Aorta (tissue), 5 donors: Measurements from ENCODE around the gene P2RY6. TPM values are rescaled to one million over a fixed set of nuclear protein-coding genes. Genes with fewer than 3 reads are reported as not detected.
"Not testable (repeated sequence)": the region's sequence is repeated elsewhere in the genome, so short reads cannot be mapped to it uniquely, and the experiment has no call there.

Experiments
- ATAC-seq: fragments of 200-7000 bp; cut with Tn5 transposase; one replicate; pipeline ENCODE4 v1.9.1; 2022; ENCODE audit warnings: moderate library complexity; ENCODE audit not compliant: low FRiP score
- DNase-seq, 2 donors: peaks; one replicate each; pipeline ENCODE4 v3.0.0-alpha.2; 2020
- H3K27ac ChIP-seq, 2 donors: one replicate each; pipeline ENCODE4 v1.5.1; 2013; ENCODE audit warnings: low read length in 2 of 2, mild to moderate bottlenecking in 2 of 2, moderate library complexity in 2 of 2, control low read depth in 1 of 2, inconsistent platforms in 1 of 2, low read depth in 1 of 2
- H3K27me3 ChIP-seq, 2 donors: one replicate each; pipeline ENCODE4 v1.6.1; 2013; ENCODE audit warnings: control low read depth in 1 of 2, low read length in 1 of 2, mild to moderate bottlenecking in 1 of 2, moderate library complexity in 1 of 2; ENCODE audit not compliant: insufficient read depth in 2 of 2, control insufficient read depth in 1 of 2
- H3K36me3 ChIP-seq, 2 donors: one replicate each; pipeline ENCODE4 v1.6.1; 2013; ENCODE audit warnings: control low read depth in 1 of 2, low read length in 1 of 2, mild to moderate bottlenecking in 1 of 2; ENCODE audit not compliant: insufficient read depth in 2 of 2, control insufficient read depth in 1 of 2
- H3K4me1 ChIP-seq, 2 donors: one replicate each; pipeline ENCODE4 v1.6.1; 2013; ENCODE audit warnings: low read length in 2 of 2, control low read depth in 1 of 2, mild to moderate bottlenecking in 1 of 2, moderate library complexity in 1 of 2; ENCODE audit not compliant: insufficient read depth in 2 of 2, control insufficient read depth in 1 of 2
- H3K4me3 ChIP-seq, 2 donors: one replicate each; pipeline ENCODE4 v1.5.1; 2013; ENCODE audit warnings: low read length in 2 of 2, control low read depth in 1 of 2, mild to moderate bottlenecking in 1 of 2
- H3K9me3 ChIP-seq: one replicate; pipeline ENCODE4 v1.6.1; 2013; ENCODE audit warnings: mild to moderate bottlenecking, low read length; ENCODE audit not compliant: control insufficient read depth
- WGBS, 2 donors: extraction: QIAGEN DNeasy Blood & Tissue Kit; methylation state at CpG; one replicate each; pipeline ENCODE4 v1.1.7; 2013; 5-methylcytosine and 5-hydroxymethylcytosine counted together
- intact Hi-C, 2 donors: fragments of 100-400 bp; cut with DNase I; formaldehyde crosslinking; loops; one replicate each; pipeline versions ENCODE4 v1.14.2 to v1.15.0; 2022
- polyA plus RNA-seq, 2 donors: library from polyadenylated mRNA; stranded (reverse); fragments of 200-250 nt; gene quantifications; one replicate each; pipeline ENCODE4 v1.2.3, GENCODE V29; 2013
- total RNA-seq, 2 donors: library from RNA; stranded (reverse); fragmentation: NEBNext Ultra II Directional; extraction: Animal tissue kit (Norgen Biotek cat#: 25700); gene quantifications; one replicate each; pipeline ENCODE4 v1.2.1, GENCODE V29; 2021
- donor health status: healthy with polysubstance abuse.
- donor health status: Bipolar disorder and iron deficiency.
- donor health status: DM: no; HTN: no; CAD: no.
- donor health status: DM: no; HTN: no; CAD: no.
- donor health status: DM: yes; HTN: yes; CAD: no.

P2RY6 gene
- total and polyA plus RNA-seq, 4 donors, result 2.5 to 12.0 (median 5.2) TPM

GRCh38 chr11:73229321-73229895 lies 42.7 kb upstream of the P2RY6 start:
- peak in 1 of 2 donors; percentile 71 for DNase-seq
- no peak for ATAC-seq
- H3K27ac ChIP-seq, result no peak overlapping the region
- no peaks in the 10 kb centered on the region for H3K9me3 ChIP-seq
- intact Hi-C loops, result no loop called here
- no peaks in the 10 kb centered on the region for H3K4me1 ChIP-seq
- H3K27me3 ChIP-seq, result no peaks in the 10 kb centered on the region
- H3K4me3 ChIP-seq, result no peak overlapping the region
- 82 to 88% methylated on average over 11 of the region's 11 CpGs for WGBS, 2 donors
- H3K36me3 ChIP-seq, result no peaks in the 10 kb centered on the region

GRCh38 chr11:73229896-73230875 lies 42.0 kb upstream of the P2RY6 start:
- H3K27ac ChIP-seq, result no peak overlapping the region
- H3K9me3 ChIP-seq, result no peaks in the 10 kb centered on the region
- H3K27me3 ChIP-seq, result no peaks in the 10 kb centered on the region
- DNase-seq (peak in 1 of 2 donors; percentile 52), ATAC-seq (no peak)
- intact Hi-C loops, result no loop called here
- H3K4me3 ChIP-seq, result no peak overlapping the region
- H3K4me1 ChIP-seq, result no peaks in the 10 kb centered on the region
- WGBS, 2 donors, result 91% methylated on average over 16 of the region's 16 CpGs
- H3K36me3 ChIP-seq, result no peaks in the 10 kb centered on the region

- intact Hi-C loops, result no loop called here
- peak in 1 of 2 donors; percentile 51 for DNase-seq
- H3K4me1 ChIP-seq, result no peaks in the 10 kb centered on the region
Observed at GRCh38 chr11:73230931-73231330, 41.2 kb upstream of the P2RY6 start.

GRCh38 chr11:73232487-73232886 lies 39.7 kb upstream of the P2RY6 start:
- WGBS, 2 donors, result 95% methylated on average over 7 of the region's 7 CpGs
- H3K4me1 ChIP-seq, H3K4me3 ChIP-seq, intact Hi-C loops, ATAC-seq, H3K36me3 ChIP-seq, H3K27me3 ChIP-seq, H3K9me3 ChIP-seq, H3K27ac ChIP-seq: not testable (repeated sequence)
- DNase-seq, result peak in 1 of 2 donors; percentile 9

More at GRCh38 chr11:73230931-73231330, 41.2 kb upstream of the P2RY6 start:
- H3K27me3 ChIP-seq, result no peaks in the 10 kb centered on the region
- no peak overlapping the region for H3K4me3 ChIP-seq
- H3K27ac ChIP-seq, result no peak overlapping the region
- H3K9me3 ChIP-seq, result no peaks in the 10 kb centered on the region
- WGBS, 2 donors, result 95% methylated on average over 7 of the region's 7 CpGs
- no peaks in the 10 kb centered on the region for H3K36me3 ChIP-seq
- ATAC-seq, result no peak

GRCh38 chr11:73233211-73233610 lies 38.9 kb upstream of the P2RY6 start:
- H3K4me3 ChIP-seq, result no peak overlapping the region
- H3K27ac ChIP-seq, result no peak overlapping the region
- H3K27me3 ChIP-seq, result no peaks in the 10 kb centered on the region
- intact Hi-C loops, result no loop called here
- ATAC-seq (no peak), DNase-seq (peak in 1 of 2 donors; percentile 6)
- no peaks in the 10 kb centered on the region for H3K4me1 ChIP-seq
- H3K36me3 ChIP-seq, result no peaks in the 10 kb centered on the region
- no peaks in the 10 kb centered on the region for H3K9me3 ChIP-seq

GRCh38 chr11:73233692-73234470 lies 38.3 kb upstream of the P2RY6 start:
- Histone ChIP-seq H3K27me3 (no peaks in the 10 kb centered on the region), H3K9me3 (no peaks in the 10 kb centered on the region), H3K27ac (no peak overlapping the region), H3K36me3 (no peaks in the 10 kb centered on the region), H3K4me1 (no peaks in the 10 kb centered on the region), H3K4me3 (no peak overlapping the region)
- intact Hi-C loops, result no loop called here
- ATAC-seq (no peak), DNase-seq (peak in 1 of 2 donors; percentile 34)
- 93 to 94% methylated on average over 23 of the region's 23 CpGs for WGBS, 2 donors

GRCh38 chr11:73234471-73235181 lies 37.5 kb upstream of the P2RY6 start:
- intact Hi-C loops, result no loop called here
- H3K9me3 ChIP-seq, result no peaks in the 10 kb centered on the region
- 95% methylated on average over 55 to 56 of the region's 56 CpGs for WGBS, 2 donors
- H3K4me1 ChIP-seq, result no peaks in the 10 kb centered on the region
- no peak for ATAC-seq
- no peak overlapping the region for H3K27ac ChIP-seq
- H3K36me3 ChIP-seq, result no peaks in the 10 kb centered on the region
- no peaks in the 10 kb centered on the region for H3K27me3 ChIP-seq
- peak; percentile 32 to 73 for DNase-seq
- no peak overlapping the region for H3K4me3 ChIP-seq

GRCh38 chr11:73235236-73235786 lies 36.8 kb upstream of the P2RY6 start:
- WGBS, 2 donors, result 92 to 94% methylated on average over 8 of the region's 8 CpGs
- no peaks in the 10 kb centered on the region for H3K4me1 ChIP-seq
- intact Hi-C loops, result no loop called here
- ATAC-seq, result no peak
- no peak overlapping the region for H3K4me3 ChIP-seq
- H3K27ac ChIP-seq, result no peak overlapping the region
- H3K9me3 ChIP-seq, result no peaks in the 10 kb centered on the region
- no peaks in the 10 kb centered on the region for H3K36me3 ChIP-seq
- no peaks in the 10 kb centered on the region for H3K27me3 ChIP-seq
- DNase-seq, result peak in 1 of 2 donors; percentile 16
